Keratinocyte (primary cell): ENCODE data around the gene NOG. TPM values are rescaled to one million over a fixed set of nuclear protein-coding genes. Genes with fewer than 3 reads are reported as not detected.

Source experiments
- DNase-seq: peaks from one replicate; pipeline ENCODE4 v3.0.0-alpha.2; 2011; ENCODE audit warnings: low read depth, missing footprints, low spot score
- FAIRE-seq: peaks from 2 replicates; lab custom pipeline; 2011; peaks lifted over from hg19 to GRCh38; lab: Jason Lieb, UNC
- H2AFZ ChIP-seq: 2 replicates; pipeline ENCODE4 v1.6.0; 2012; ENCODE audit warnings: low read length, control low read depth, inconsistent platforms; ENCODE audit not compliant: control insufficient read depth
- H3K27ac ChIP-seq: 2 replicates; pipeline ENCODE4 v1.5.1; 2011; ENCODE audit warnings: low read length; ENCODE audit not compliant: control insufficient read depth, insufficient read depth
- H3K27me3 ChIP-seq: 3 replicates; pipeline ENCODE4 v1.6.0; 2011; ENCODE audit warnings: low read length; ENCODE audit not compliant: control insufficient read depth, insufficient read depth; ENCODE audit errors: extremely low read depth
- H3K36me3 ChIP-seq, 2 experiments: 2 replicates in 1 of 2; 3 replicates in 1 of 2; pipeline ENCODE4 v1.5.1; 2011; ENCODE audit warnings: low read length in 2 of 2, mild to moderate bottlenecking in 1 of 2; ENCODE audit not compliant: control insufficient read depth in 2 of 2, insufficient read depth in 2 of 2; ENCODE audit errors: extremely low read depth in 1 of 2
- H3K4me1 ChIP-seq: 3 replicates; pipeline ENCODE4 v1.5.1; 2011; ENCODE audit warnings: low read length; ENCODE audit not compliant: control insufficient read depth, insufficient read depth; ENCODE audit errors: extremely low read depth
- H3K4me2 ChIP-seq: 3 replicates; pipeline ENCODE4 v1.6.0; 2011; ENCODE audit warnings: low read depth, low read length; ENCODE audit not compliant: control insufficient read depth, insufficient read depth; ENCODE audit errors: extremely low read depth
- H3K4me3 ChIP-seq, 3 experiments: fragments of 200-600 bp in 1 of 3; sonication (generic) in 1 of 3; 2 replicates in 2 of 3; 3 replicates in 1 of 3; pipeline ENCODE4 v1.5.1; 2011 to 2016; ENCODE audit warnings: low read length in 3 of 3, mild to moderate bottlenecking in 3 of 3, control low read depth in 2 of 3, inconsistent platforms in 1 of 3, low read depth in 1 of 3, mixed read lengths in 1 of 3, mixed run types in 1 of 3, moderate library complexity in 1 of 3; ENCODE audit not compliant: control insufficient read depth in 2 of 3, insufficient read depth in 2 of 3; ENCODE audit errors: extremely low read depth in 1 of 3
- H3K79me2 ChIP-seq: 2 replicates; pipeline ENCODE4 v1.6.0; 2012; ENCODE audit warnings: low read length; ENCODE audit not compliant: control insufficient read depth, insufficient read depth
- H3K9ac ChIP-seq: 3 replicates; pipeline ENCODE4 v1.6.0; 2011; ENCODE audit warnings: low read length; ENCODE audit not compliant: control insufficient read depth, insufficient read depth; ENCODE audit errors: extremely low read depth
- H3K9me1 ChIP-seq: 3 replicates; pipeline ENCODE4 v1.6.0; 2011; ENCODE audit warnings: low read length; ENCODE audit not compliant: control insufficient read depth, insufficient read depth; ENCODE audit errors: extremely low read depth
- H3K9me3 ChIP-seq: 2 replicates; pipeline ENCODE4 v1.5.1; 2012; ENCODE audit warnings: low read depth, low read length; ENCODE audit not compliant: control insufficient read depth
- H4K20me1 ChIP-seq: 3 replicates; pipeline ENCODE4 v1.6.0; 2011; ENCODE audit warnings: low read length; ENCODE audit not compliant: control insufficient read depth, insufficient read depth; ENCODE audit errors: extremely low read depth
- EZH2 ChIP-seq: IDR thresholded peaks from one replicate; pipeline ENCODE4 v1.6.1; 2012; ENCODE audit warnings: inconsistent platforms, mild to moderate bottlenecking, low read length, moderate library complexity
- dilution Hi-C: fragments of 300-500 bp; cut with MboI; formaldehyde crosslinking; loops from one replicate; pipeline ENCODE4 v1.7.0; 2020; ENCODE audit warnings: low sequenced_read_pairs; ENCODE audit not compliant: extremely low pct_ligation_motif_present
- polyA plus RNA-seq, 5 experiments: library from polyadenylated mRNA; depleted of rRNA in 3 of 5; stranded (reverse) in 3 of 5; stranded (forward) in 1 of 5; unstranded in 1 of 5; fragments of >200 nt; gene quantifications; 1 replicate in 1 of 5; 2 replicates in 3 of 5; 3 replicates in 1 of 5; pipeline versions ENCODE4 v1.2.1 to v1.2.3, GENCODE V29; 2011 to 2012; ENCODE audit warnings: missing spikeins in 2 of 5, low read depth in 1 of 5, low replicate concordance in 1 of 5
- TF ChIP-seq, protein P1 (sequence below), 3 experiments: IDR thresholded peaks in 1 of 3; conservative IDR thresholded peaks in 1 of 3; optimal IDR thresholded peaks in 1 of 3; 2 replicates in 2 of 3; 3 replicates in 1 of 3; pipeline versions ENCODE3 to v1.5.1; 2011; ENCODE audit warnings: low read length in 3 of 3, mild to moderate bottlenecking in 3 of 3, moderate library complexity in 2 of 3, control low read depth in 1 of 3, inconsistent platforms in 1 of 3; ENCODE audit not compliant: insufficient read depth in 2 of 3; ENCODE audit errors: extremely low read depth in 1 of 3

NOG gene
- polyA plus RNA-seq, 1 donor (not counting 4 experiments of a cell fraction or from before 2014, with no cell fraction given) = 0.68 TPM

DNA sequence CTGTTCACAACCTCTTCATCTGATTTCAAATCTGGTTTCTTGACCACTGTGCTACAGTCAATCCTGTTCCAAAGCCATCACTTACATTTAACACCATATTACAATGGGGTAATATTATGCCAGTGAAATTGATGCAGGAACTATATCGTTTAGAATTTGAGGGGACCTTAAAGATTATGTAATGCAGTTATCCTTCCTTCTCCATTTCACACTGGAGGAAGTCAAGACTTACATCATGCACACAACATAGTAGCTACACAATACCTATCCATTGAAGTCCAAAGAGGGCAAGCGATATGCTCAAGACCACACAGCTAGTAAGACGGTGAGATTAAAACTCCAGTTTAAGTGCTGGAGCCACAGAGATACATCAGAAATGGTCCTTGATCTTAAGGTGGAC lies 16.8 kb downstream of the NOG start:
- FAIRE-seq = no peak
- no peaks in the 10 kb centered on the region for H3K36me3 ChIP-seq
- H3K9ac ChIP-seq = no peak overlapping the region
- TF ChIP-seq, protein P1, sequence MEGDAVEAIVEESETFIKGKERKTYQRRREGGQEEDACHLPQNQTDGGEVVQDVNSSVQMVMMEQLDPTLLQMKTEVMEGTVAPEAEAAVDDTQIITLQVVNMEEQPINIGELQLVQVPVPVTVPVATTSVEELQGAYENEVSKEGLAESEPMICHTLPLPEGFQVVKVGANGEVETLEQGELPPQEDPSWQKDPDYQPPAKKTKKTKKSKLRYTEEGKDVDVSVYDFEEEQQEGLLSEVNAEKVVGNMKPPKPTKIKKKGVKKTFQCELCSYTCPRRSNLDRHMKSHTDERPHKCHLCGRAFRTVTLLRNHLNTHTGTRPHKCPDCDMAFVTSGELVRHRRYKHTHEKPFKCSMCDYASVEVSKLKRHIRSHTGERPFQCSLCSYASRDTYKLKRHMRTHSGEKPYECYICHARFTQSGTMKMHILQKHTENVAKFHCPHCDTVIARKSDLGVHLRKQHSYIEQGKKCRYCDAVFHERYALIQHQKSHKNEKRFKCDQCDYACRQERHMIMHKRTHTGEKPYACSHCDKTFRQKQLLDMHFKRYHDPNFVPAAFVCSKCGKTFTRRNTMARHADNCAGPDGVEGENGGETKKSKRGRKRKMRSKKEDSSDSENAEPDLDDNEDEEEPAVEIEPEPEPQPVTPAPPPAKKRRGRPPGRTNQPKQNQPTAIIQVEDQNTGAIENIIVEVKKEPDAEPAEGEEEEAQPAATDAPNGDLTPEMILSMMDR (optimal IDR thresholded peaks at IDR 0.05 in 1 of 3, IDR thresholded peaks at IDR 0.05 in 1 of 3, conservative IDR thresholded peaks at IDR 0.05 in 1 of 3; ENCODE audit: extremely low read depth in 1 of 3, insufficient read depth in 2 of 3, low read length in 3 of 3) = no peak
- TF ChIP-seq EZH2 = no peak
- H3K27me3 ChIP-seq = no peaks in the 10 kb centered on the region
- dilution Hi-C loops = no loop called here
- no peaks in the 10 kb centered on the region for H4K20me1 ChIP-seq
- DNase-seq = no peak
- H3K4me2 ChIP-seq = no peak overlapping the region
- no peaks in the 10 kb centered on the region for H3K9me3 ChIP-seq
- H3K9me1 ChIP-seq = no peaks in the 10 kb centered on the region
- H3K4me3 ChIP-seq = no peak overlapping the region
- no peaks in the 10 kb centered on the region for H3K79me2 ChIP-seq
- no peaks in the 10 kb centered on the region for H3K4me1 ChIP-seq
- H2AFZ ChIP-seq = no peak overlapping the region
- no peak overlapping the region for H3K27ac ChIP-seq

DNA sequence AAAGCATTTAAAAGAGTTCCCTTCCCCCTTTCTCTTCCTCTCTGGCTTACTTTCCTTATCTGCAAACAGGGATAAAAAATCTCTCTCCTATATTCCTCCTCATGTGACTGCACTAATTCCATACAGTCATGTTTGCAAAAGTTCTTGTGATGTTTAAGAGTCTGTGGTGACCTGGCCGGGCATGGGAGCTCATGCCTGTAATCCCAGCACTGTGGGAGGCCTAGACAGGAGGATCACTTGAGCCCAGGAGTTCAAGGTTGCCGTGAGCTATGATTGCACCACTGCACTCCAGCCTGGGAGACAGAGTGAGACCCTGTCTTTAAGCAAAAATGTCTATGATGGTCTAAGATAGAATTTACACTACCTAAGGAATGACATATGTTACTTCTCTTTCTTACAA lies 19.6 kb downstream of the NOG start:
- Histone ChIP-seq H3K4me2 (no peak overlapping the region), H3K4me3 (no peak overlapping the region), H3K9me3 (no peaks in the 10 kb centered on the region), H4K20me1 (no peaks in the 10 kb centered on the region), H3K4me1 (no peaks in the 10 kb centered on the region), H2AFZ (no peak overlapping the region), H3K9me1 (no peaks in the 10 kb centered on the region), H3K27ac (no peak overlapping the region), H3K27me3 (no peaks in the 10 kb centered on the region), H3K79me2 (no peaks in the 10 kb centered on the region), H3K9ac (no peak overlapping the region), H3K36me3 (no peaks in the 10 kb centered on the region)
- dilution Hi-C loops = no loop called here
- DNase-seq (no peak), FAIRE-seq (no peak)
- no peak for TF ChIP-seq EZH2
- TF ChIP-seq, protein P1 (optimal IDR thresholded peaks at IDR 0.05 in 1 of 3, IDR thresholded peaks at IDR 0.05 in 1 of 3, conservative IDR thresholded peaks at IDR 0.05 in 1 of 3; ENCODE audit: extremely low read depth in 1 of 3, insufficient read depth in 2 of 3, low read length in 3 of 3) = no peak
